IPS-18a (cell line): Measurements from ENCODE around the gene IL18.
"Not testable (repeated sequence)": the region's sequence is repeated elsewhere in the genome, so short reads cannot be mapped to it uniquely, and the experiment has no call there.

Source experiments
- H3K27ac ChIP-seq: one replicate; pipeline ENCODE4 v1.5.1; 2013; ENCODE audit warnings: low read length
- H3K27me3 ChIP-seq: one replicate; pipeline ENCODE4 v1.6.1; 2013; ENCODE audit warnings: mild to moderate bottlenecking, low read length; ENCODE audit not compliant: control insufficient read depth, insufficient read depth
- H3K36me3 ChIP-seq: one replicate; pipeline ENCODE4 v1.6.1; 2013; ENCODE audit warnings: low read depth, low read length; ENCODE audit not compliant: control insufficient read depth
- H3K4me1 ChIP-seq: one replicate; pipeline ENCODE4 v1.6.1; 2013; ENCODE audit warnings: low read depth, low read length; ENCODE audit not compliant: control insufficient read depth
- H3K4me3 ChIP-seq: one replicate; pipeline ENCODE4 v1.5.1; 2013; ENCODE audit warnings: low read length
- H3K9ac ChIP-seq: one replicate; pipeline ENCODE4 v1.6.1; 2013; ENCODE audit warnings: mild to moderate bottlenecking, low read length, moderate library complexity
- H3K9me3 ChIP-seq: one replicate; pipeline ENCODE4 v1.6.1; 2013; ENCODE audit warnings: low read depth, low read length; ENCODE audit not compliant: control insufficient read depth

Gene IL18

DNA sequence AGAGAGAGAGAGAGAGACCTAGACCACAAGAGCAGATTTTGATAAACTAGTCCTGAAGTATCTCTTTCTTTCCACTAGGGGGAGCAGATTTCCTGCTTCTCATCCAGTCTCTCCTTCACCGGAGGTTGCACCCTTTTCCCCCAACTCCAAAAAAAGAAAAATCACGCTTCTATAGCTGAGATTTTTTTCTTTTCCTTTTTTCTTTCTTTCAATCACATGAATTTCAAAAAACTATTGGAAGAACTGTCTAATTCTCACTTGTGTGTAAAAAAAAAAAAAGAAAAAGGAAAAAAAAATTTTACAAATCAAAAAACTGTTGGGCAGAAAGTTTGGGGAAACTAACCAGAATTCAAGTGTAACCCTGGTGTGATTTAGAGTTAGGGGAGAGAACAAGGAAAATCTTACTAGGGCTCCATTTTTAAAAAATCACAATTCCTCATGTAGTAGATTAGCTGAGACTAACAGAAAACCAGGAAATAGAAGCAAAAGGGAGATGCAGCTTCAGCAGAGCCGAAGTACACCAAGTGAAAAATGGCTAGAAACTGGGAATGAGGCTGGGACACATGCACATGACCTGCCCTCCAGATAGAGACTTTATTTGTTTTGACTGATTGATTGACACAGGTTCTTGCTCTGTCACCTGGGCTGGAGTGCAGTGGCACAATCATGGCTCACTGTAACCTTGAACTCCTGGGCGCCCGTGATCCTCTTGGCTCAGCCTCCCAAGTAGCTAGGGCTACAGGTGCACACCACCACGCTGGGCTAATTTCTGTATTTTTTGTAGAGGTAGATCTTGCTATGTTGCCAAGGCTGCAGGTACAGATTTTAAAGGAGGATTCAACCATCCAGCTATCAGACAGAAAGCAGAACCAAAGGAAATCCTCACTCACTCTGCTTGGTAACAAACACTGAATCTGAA lies 50.1 kb downstream of the IL18 start:
- no peaks in the 10 kb centered on the region for H3K4me1 ChIP-seq
- H3K9me3 ChIP-seq = no peaks in the 10 kb centered on the region
- H3K27ac ChIP-seq = no peak overlapping the region
- H3K4me3 ChIP-seq = no peak overlapping the region
- no peaks in the 10 kb centered on the region for H3K27me3 ChIP-seq
- no peaks in the 10 kb centered on the region for H3K36me3 ChIP-seq
- H3K9ac ChIP-seq = no peak overlapping the region

DNA sequence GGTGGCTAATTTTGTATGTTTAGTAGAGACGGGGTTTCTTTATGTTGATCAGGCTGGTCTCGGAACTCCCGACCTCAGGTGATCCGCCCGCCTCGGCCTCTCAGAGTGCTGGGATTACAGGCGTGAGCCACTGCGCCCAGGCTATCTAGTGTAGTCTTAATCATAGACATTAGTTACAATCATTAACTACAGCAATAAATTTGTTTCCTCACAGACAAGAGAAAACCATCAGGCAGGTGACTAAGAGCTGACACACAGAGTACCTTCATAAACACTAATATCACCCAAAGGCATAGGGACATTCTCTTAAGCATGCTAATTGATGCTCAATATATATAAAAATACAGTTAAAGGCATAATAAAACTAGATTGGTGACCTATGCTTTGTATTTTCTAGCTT lies 57.8 kb downstream of the IL18 start:
- no peak overlapping the region for H3K27ac ChIP-seq
- no peaks in the 10 kb centered on the region for H3K27me3 ChIP-seq
- no peak overlapping the region for H3K9ac ChIP-seq
- no peaks in the 10 kb centered on the region for H3K36me3 ChIP-seq
- no peaks in the 10 kb centered on the region for H3K4me1 ChIP-seq
- no peaks in the 10 kb centered on the region for H3K9me3 ChIP-seq
- no peak overlapping the region for H3K4me3 ChIP-seq

DNA sequence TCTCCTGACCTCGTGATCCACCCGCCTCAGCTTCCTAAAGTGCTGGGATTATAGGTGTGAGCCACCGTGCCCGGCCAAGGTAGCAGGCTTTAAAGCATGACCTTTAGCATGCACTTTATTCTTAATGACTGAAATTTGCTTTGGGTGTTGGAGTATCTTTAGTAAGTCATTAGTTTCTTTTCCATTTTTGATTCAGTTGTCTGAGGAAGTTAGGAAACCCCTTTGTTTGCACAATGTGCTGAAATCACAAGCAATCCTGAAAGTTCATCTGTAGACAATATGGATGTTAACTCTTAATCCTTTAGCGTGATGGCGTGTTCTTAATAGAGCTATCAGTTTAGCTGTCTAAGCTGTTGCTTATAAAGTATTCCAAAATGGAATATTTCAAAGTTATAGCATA lies 60.4 kb downstream of the IL18 start:
- no peaks in the 10 kb centered on the region for H3K4me1 ChIP-seq
- H3K9ac ChIP-seq = no peak overlapping the region
- H3K36me3 ChIP-seq = no peaks in the 10 kb centered on the region
- no peaks in the 10 kb centered on the region for H3K27me3 ChIP-seq
- H3K4me3 ChIP-seq = no peak overlapping the region
- no peak overlapping the region for H3K27ac ChIP-seq
- H3K9me3 ChIP-seq = no peaks in the 10 kb centered on the region

DNA sequence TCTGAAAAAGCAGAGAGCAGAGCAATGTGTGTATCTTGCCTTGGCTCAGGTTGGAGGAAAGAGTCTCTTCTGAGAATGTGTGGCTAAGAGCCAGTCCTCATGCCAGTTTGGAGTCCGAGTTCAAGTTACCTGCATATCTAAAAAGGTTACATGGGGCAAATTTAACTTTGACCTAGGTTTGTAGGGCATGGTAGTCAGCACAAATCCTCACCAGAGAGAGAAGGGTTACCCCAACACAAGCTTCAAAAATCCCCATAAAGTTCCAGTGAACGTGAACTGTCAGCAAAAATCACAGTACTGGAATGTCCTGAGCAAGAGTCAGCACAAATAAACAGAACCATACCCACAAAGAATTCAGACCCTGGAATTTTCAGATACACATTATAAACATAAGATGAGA lies 63.4 kb downstream of the IL18 start:
- no peak overlapping the region for H3K4me3 ChIP-seq
- no peak overlapping the region for H3K9ac ChIP-seq
- H3K27me3 ChIP-seq = no peaks in the 10 kb centered on the region
- H3K4me1 ChIP-seq = no peaks in the 10 kb centered on the region
- H3K36me3 ChIP-seq = peaks cover 8% of the 10 kb centered on the region
- H3K27ac ChIP-seq = no peak overlapping the region
- no peaks in the 10 kb centered on the region for H3K9me3 ChIP-seq

DNA sequence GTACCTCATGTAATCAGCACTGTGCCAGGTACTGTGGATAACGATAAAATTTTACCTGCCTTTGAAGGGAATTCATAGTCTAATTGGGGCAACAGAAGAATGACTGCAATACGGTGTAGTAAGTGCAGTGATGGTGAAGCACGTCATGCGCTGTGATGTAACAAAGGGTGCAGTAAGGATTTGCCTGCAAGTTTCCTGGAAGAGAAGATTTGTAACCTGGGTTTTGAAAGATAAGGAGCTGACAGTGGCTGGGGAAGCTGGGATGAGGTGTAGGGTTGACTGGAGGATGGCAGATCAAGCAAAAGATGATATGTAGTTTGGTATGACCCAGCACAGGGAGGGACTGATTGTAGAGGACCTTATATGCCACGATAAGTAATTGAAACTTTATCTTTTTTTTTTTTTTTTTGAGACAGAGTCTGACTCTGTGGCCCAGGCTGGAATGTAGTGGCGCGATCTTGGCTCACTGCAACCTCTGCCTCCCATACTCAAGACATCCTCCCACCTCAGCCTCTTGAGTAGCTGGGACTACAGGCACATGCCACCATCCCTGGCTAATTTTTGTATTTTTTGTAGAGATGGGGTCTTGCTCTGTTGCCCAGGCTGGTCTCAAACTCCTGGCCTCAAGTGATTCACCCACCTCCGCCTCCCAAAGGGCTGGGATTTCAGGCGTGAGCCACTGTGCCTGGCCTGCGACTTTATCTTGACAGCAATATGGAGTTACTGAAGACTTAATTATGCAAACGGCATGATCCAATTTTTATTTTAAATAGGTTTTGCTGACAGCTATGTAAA lies 66.0 kb downstream of the IL18 start:
- H3K9ac ChIP-seq = no peak overlapping the region
- H3K36me3 ChIP-seq = peaks cover 20% of the 10 kb centered on the region
- H3K27ac ChIP-seq = no peak overlapping the region
- H3K9me3 ChIP-seq = no peaks in the 10 kb centered on the region
- H3K4me1 ChIP-seq = no peaks in the 10 kb centered on the region
- no peak overlapping the region for H3K4me3 ChIP-seq
- H3K27me3 ChIP-seq = no peaks in the 10 kb centered on the region

DNA sequence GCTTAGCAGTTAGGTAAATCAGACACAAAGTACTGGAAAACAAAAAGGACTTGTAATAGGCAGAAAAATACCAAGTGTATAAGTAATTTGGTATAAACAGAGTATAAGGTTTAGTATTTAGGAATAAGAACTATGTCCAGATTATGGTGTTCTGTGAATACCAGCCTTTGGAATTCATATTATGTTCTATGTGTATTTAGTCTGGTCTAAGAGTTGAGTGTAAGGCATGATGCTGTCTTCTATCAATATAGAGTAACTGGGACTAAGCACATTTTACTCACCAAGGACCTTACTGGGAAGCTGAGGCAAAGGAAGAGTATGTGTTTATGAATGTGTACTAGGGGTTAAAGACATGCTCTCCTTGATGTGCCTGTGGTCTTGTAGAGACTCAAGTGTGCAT lies 67.7 kb downstream of the IL18 start:
- Histone ChIP-seq H3K27ac (no peak overlapping the region), H3K27me3 (no peaks in the 10 kb centered on the region), H3K4me1 (no peaks in the 10 kb centered on the region), H3K9ac (no peak overlapping the region), H3K4me3 (no peak overlapping the region), H3K36me3 (peaks cover 30% of the 10 kb centered on the region), H3K9me3 (no peaks in the 10 kb centered on the region)

DNA sequence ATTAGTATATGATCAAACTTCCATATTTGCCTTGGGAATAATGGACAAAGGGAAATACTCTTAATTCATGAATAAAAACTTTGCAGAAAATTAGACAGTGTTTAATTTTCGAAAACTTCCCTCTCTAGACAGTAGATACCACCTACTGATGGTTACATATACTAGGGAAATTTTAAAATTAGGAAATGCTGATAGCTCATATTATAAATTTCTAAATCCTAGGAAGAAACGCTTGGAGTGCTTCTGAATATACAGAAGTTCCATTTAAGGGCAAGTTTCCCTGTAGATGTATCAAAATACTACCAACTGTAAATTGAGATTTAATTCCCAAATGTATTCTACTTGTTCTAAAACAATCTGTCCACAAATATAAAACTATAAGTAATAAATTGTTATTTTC lies 68.6 kb downstream of the IL18 start:
- not testable (repeated sequence) for H3K9me3 ChIP-seq, H3K4me1 ChIP-seq, H3K9ac ChIP-seq, H3K27me3 ChIP-seq, H3K4me3 ChIP-seq, H3K27ac ChIP-seq
- H3K36me3 ChIP-seq = peaks cover 39% of the 10 kb centered on the region
